Posterior cingulate gyrus (tissue), 11 donors: ENCODE data around the gene PRDM16.
A peak's percentile ranks its signal among the peaks of the same experiment; 100 is the strongest.

Experiments used
- DNase-seq, 10 donors: peaks; one replicate each; pipeline versions ENCODE4 v3.0.0 to v3.0.0-alpha.2; 2020 to 2021; ENCODE audit warnings: mixed read lengths in 3 of 10
- intact Hi-C: fragments of 100-400 bp; cut with DNase I; formaldehyde crosslinking; loops from one replicate; pipeline ENCODE4 v1.15.1; 2023

Gene PRDM16

DNA sequence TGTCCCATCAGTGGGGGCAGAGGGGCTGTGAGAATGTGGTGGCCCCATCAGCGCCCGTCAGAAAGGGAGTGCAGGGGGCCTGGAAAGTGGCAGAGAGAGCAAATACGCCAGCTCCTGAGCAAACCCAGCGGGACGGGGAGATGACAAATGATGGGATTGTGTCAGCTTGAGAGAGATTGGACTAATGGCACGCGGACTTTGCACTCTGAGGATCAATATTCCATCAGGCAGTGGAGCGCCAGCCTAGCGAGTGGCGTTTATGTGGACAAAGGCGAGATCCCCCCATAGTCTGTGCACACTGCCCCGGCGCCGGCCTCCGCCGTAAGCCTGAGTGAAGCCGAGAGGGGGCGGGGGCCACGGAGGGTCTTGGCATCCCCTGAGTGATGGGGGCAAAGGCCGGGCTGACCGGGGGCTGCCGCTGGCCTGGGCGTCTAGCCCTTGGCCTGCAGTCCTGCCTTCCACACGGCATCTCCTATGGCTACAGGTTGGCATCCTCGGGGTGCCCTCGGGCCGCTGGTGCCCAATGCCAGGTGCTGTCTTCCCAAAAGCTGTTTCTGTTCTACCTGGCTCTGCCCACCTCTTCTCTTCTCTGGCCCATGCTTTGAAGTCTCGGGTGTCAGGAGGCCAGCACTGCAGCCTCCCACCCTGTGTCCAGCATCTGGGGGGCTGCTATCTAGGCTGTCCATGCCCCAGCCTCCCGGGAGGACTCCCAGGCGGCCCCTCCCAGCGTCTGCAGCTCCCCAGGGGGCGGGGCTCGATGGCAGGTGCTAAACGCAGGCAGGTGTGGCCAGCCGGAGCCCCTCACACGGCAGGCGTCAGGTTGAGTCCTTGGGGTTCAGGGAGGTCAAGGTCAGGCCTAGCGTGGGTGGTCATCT, 46.5 kb downstream of the PRDM16 start:
- intact Hi-C loops, result no loop called here
- DNase-seq, result no peak

- intact Hi-C loops, result no loop called here
- no peak for DNase-seq
Measured at GRCh38 chr1:3116150-3116510, 47.1 kb downstream of the PRDM16 start.

- intact Hi-C loops, result no loop called here
- no peak for DNase-seq
Measured at GRCh38 chr1:3116560-3116959, 47.6 kb downstream of the PRDM16 start.

DNA sequence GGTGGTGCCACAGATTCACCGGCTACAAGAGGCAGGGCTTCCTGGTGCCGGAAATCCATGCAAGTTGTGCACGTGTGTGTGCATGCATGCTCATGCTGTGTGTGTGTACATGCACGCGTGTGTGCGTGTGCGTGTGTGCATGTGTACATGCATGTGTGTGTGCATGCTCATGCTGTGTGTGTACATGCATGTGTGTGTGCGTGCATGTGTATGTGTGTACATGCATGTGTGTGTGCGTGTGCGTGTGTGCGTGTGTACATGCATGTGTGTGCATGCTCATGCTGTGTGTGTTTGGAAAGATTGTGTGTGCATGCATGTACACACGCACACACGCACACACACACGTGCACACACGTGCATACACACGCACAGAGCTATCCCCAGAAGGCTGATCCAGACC, 48.9 kb downstream of the PRDM16 start:
- no peak for DNase-seq

GRCh38 chr1:3119061-3119460, 50.1 kb downstream of the PRDM16 start:
- DNase-seq, result no peak

More for the DNA sequence above, 48.9 kb downstream of the PRDM16 start:
- intact Hi-C loops, result no loop called here

DNA sequence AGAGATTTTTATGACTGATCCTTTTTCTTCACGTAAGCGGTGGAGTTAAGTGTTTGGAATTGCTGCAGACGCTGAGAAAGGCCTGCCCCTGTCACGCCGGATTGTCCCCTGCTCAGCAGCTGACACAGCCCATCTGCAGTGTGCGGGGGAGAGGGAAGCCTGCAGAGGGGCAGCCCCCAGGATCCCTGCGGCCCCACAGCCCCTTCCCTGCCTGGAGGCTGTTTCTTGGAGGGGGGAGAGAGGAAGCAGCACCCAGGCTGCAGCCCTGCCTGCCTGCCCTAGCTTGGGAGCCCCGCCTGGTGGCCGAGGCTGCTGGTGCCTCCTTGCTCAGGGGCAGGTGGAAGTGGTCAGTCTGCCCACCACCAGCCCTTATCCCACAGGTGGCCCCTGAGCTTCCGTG, 50.7 kb downstream of the PRDM16 start:
- DNase-seq, result no peak
- intact Hi-C loops, result no loop called here

More at GRCh38 chr1:3119061-3119460, 50.1 kb downstream of the PRDM16 start:
- intact Hi-C loops, result no loop called here

- intact Hi-C loops, result no loop called here
- no peak for DNase-seq
Measured at GRCh38 chr1:3120140-3120539, 51.1 kb downstream of the PRDM16 start.

DNA sequence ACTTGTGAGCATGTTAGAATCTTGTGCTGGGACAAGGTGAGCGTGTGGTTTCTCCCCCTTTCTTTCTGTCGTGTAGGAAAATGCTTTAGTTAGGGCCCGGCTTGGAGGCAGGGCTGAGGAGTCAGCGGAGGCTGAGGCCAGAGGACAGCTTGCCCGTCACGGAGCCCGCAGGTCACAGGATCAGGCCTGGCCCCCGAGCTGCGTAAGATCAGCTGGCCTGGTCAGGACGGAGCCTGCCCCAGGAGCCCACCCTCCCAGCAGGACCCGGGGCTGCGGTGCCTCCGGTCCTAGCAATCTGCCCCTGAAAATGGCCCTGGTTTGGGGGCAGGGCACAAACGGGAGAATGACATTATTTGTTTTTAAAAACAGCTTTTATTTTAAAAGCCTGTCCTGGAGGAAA, 52.0 kb downstream of the PRDM16 start:
- no peak for DNase-seq
- intact Hi-C loops, result no loop called here

DNA sequence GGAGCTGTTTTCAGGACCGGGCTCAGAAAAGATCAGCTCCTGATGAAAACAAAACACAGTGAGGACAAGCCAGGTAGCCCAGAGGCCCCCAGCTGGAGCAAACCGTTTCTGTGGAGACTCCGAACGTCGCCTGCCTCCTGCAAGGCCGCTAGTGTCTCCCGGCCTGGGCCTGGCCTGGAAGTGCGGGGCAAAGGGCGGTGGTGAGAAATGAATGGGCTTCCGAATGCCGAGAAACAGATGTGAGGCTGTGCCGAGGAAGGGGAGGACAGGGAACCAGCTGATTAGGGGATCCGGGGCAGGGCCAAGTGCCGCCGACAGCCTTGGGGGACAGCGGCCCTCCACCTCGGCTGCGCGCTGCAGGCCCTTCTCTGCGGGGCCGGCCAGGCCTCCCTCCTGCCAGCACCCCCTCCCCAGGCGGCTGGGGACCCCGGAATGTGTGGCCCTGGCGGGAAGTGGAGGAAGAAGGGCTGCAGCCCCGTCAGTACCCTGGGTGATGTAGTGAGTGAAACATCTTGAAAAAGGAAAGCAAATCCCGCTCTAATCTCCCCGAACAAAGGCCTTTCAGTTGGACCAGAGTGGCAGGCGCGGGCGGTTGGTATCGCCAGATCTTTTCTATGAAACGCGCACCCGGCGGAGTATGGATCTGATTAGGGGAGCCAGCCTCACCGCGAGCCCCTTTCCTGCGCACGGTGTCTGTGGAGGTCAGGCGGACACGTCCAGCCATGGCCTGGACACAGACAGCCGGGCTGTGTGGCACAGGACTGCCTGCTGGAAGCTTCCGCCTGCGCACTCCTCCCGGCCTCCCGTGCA, 52.6 kb downstream of the PRDM16 start:
- DNase-seq, result no peak
- intact Hi-C loops, result no loop called here

GRCh38 chr1:3122311-3122710, 53.3 kb downstream of the PRDM16 start:
- DNase-seq, result no peak
- intact Hi-C loops, result no loop called here

- no peak for DNase-seq
Measured at GRCh38 chr1:3124246-3124645, 55.2 kb downstream of the PRDM16 start.

DNA sequence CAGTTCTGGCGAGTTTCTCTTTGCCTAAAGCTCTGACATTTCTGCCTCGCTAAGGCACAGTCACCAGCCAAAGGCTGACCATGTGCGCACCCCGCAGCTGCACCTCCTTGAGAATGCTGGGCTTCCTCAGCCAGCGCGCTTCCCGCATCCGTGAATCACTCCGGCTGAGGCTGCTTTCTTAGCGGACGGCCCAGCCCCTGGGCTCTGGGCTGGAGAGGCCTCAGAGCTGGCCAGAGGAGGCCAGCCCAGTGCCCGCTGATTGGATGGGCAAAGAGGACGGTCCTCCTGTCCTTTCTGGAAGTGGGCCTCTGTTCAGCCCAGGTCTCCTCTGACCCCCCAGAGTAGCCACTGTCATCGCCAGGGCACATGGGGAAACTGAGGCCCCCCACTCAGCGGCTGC, 56.1 kb downstream of the PRDM16 start:
- intact Hi-C loops, result no loop called here
- peak in 1 of 10 donors; percentile 37 for DNase-seq

More at GRCh38 chr1:3124246-3124645, 55.2 kb downstream of the PRDM16 start:
- intact Hi-C loops, result no loop called here

DNA sequence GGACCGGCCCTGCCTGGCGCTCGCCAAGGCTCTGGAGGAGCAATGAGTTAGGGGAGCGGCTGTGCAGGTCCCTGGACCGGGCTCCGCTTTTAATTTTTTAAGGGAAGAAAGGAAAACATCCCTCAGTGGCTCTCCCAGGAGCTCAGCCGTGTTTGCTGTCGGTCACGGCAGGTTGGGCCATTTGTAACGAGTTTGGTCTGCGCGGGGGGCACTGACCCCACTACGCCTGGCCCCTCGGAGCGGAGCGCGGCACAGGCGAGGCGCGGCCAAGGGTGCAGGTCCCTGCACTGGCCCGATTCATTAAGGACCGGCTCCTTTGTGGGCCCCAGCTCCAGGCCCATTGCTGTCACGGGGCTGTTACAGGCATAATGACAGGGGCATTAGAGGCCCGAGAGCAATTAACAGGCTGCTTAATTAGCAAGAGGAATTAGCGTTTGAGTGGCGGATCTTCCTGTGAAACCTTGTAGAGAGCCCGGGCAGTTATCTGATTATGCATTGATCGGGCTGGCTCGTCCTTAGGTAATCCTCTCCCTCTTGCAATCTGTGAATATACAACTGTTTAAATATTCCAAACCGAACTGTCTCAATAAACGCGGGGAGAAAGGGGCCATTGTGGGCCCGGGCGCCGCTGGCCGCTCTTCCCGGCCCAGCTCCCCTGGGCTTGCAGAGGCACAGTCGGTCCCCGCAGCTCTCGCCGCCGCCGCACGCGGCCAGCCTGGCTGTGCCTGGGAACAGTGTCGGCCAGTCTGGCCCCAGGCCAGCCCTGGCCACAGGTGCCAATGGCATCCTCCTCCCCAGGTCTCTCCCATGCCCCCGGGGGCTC, 56.8 kb downstream of the PRDM16 start:
- peak in 3 of 10 donors; percentile 27 to 41 (median 39) for DNase-seq
- intact Hi-C loops, result no loop called here

- intact Hi-C loops, result no loop called here
- DNase-seq, result no peak
Measured at GRCh38 chr1:3126756-3127678, 58.0 kb downstream of the PRDM16 start.

GRCh38 chr1:3127738-3128137, 58.7 kb downstream of the PRDM16 start:
- intact Hi-C loops, result no loop called here
- DNase-seq, result peak in 2 of 10 donors; percentile 22 to 57

- no peak for DNase-seq
- intact Hi-C loops, result no loop called here
Measured at GRCh38 chr1:3128431-3129132, 59.6 kb downstream of the PRDM16 start.

DNA sequence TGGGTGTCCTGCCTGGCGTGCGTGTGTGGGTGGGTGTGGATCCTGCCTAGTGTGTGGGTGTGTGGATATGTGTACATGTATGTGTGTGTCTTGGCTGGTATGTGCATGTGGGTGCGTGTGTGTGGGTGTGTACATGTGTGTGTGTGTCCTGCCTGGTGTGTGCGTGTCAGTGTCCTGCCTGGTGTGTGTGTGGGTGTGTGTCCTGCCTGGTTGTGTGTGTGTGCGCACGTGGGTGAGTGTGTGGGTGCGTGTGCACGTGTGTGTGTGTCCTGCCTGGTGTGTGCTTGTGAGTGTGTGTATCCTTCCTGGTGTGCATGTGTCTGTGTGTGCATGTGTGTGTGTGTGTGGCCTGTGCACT, 60.1 kb downstream of the PRDM16 start:
- DNase-seq, result no peak
- intact Hi-C loops, result no loop called here

GRCh38 chr1:3130268-3130667, 61.3 kb downstream of the PRDM16 start:
- intact Hi-C loops, result no loop called here
- DNase-seq, result no peak

- intact Hi-C loops, result no loop called here
- no peak for DNase-seq
Measured at GRCh38 chr1:3132660-3133059, 63.7 kb downstream of the PRDM16 start.
